Measurements from ENCODE around the gene FAAP20.

The FAAP20 gene

DNA sequence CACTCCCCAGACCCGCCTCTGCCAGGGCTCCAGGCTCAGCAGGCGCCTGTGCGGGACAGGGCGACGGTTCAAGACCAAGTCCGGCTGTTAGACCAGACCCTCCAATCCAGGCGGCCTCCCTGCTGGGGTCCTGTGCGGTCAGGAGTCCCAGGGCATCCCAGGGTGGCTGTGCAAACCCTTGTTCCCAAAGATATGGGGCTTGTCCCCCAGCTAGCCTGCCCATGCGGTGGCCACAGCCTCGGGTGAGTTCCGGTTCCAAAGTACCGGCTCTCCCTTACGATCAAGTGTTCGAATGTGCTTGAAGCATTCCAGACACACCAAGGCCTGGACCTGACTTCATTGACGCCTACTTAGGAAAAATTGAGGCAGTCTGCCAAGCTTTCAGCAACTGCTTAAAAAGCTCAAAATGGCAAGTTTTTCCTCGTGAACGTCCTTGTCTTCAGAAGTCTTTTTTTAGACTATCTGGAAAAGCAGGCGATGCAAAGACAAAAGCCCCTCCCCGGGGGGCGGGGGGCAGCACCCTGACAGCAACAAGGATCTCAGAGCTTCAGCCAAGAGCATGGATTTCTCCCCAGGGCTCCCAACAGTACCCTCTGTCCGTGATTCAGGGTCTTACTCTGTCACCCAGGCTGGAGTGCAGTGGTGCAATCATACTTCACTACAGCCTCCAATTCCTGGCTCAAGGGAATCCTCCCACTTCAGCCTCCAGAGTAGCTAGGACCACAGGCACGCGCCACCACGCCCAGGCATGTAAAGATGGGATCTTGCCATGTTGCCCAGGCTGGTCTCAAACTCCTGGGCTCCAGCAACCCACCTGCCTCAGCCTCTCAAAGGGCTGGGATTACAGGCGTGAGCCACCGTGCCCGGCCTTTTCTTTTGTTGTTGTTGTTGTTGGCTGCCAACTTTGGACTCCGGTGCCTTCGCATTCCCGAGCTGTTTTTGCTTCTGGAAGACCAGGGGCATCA lies 2.3 kb downstream of the FAAP20 start:
- DNase-seq, result no peak

DNA sequence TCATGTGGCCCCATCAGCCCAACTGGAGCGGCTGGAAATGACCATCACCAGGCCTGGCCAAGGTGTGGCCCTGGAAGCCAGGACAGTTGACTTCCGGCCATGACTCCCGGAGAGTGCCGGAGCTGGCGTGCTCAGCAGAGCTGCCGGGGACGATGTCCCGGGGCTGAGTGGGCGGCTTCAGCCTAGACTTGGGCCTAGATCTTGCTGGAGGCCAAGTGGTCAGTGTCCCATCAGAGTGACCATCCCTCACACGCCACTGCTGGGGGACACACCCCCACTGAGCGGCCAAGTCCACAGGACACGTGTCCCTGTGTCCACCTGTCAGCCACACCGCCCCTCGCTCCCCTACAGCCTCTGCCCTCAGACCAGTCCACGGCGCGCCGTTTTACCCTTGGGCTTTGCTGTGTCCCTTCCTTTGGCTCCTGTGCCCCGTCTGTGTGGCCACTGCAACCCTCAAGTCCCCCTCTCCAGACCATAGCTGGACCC lies 4.0 kb downstream of the FAAP20 start:
- DNase-seq, result no peak

DNA sequence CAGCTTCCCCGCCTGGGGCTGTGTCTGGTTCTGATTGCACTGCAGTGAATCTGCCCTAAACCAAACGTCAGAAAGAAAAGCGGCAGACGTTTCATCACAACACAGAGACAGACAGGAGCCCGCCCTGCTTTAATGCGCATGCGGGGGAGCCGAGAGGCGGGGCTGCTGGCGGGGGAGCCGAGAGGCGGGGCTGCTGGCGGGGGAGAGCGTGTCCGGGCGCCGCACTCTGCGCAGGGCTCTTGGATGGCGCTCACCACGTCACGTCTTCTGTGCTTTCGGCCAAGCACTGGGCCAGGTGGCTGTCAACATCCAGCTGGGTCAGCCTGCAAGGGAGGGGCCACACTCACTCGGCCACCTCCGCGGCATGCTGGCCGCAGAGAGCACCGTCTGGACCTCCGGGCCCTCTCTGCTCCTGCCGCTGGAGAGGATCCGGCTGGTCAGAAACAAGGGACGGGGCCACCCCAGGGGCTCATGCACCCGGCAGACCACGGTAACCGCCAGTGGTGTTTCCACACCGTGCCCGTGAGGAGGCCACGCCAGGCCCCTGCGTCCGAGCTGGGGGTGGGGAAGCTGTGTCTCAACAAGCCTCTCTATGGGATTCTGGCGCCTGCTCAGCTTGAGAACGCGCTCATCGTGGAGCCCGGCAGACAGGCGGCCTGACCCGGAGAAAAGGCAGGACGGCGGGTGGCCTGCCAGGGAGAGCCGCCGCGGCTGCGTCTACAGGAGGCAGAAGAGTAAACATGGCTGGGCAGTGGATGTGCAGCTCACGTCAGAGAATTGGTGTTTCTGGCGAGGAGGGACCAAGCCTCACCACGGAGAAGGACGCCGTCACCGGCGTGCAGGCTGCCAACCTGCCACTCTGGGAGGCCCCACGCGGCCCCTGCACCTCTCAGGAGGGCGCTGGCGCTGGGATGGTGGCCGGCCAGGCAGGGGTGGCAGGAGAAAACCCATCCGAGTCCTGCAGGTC lies 4.8 kb downstream of the FAAP20 start:
- DNase-seq, result no peak

DNA sequence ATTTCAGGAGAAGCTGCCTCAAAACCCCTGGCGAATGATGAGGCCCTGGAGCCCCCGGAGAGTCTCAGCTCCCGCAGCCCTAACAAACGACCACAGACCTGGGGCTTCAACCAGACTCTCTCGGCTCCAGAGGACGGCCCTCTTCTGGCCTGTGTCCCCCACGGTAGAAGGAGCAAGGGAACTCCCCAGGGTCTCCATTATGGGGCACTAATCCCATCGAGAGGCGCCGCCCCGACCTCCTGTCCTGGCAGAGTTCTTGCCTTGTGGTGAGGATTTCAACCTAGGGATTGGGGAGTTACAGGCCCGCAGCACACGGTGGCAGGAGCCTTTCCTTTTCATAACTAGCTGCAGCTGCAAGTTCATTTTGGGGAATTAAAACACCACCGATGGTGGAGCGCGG lies 6.2 kb downstream of the FAAP20 start:
- no peak for DNase-seq

DNA sequence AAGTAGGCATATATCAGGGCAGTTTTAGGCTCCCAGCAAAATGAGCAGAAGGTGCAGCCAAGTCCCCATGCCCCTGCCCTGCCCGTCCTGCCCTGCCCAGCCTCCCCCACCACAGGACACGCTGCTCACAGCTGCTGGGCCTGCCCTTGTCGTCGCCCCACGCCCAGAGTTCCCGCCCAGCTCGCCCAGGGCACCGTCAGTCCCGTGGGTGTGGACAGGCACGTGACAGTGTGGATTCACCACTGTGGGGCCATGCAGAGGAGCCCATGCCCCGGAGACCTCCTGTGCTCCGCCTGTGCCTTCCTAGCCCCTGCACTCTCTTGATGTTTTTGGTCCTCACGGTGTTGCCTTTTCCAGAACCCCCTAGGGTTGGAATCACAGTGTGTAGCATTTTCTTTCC lies 7.0 kb downstream of the FAAP20 start:
- DNase-seq, result no peak

DNA sequence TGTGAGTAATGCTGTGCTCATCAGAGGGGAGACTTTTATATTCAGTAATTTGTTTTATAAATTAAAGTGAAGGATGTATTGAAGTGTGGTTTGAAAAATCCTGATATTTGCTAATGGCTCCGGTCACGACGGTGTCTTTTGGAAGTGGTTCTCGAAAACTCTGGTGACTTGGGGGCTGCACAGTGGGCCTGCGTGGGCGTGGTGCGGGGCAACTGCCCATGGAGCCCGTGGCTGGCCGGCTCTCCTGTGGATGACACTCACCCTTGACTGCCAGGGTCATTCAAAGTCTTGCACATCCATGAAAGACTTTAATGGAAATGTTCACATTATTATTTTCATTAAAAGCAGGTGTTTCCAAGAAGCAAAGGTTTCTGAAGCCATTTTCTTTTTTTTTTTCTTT lies 7.7 kb downstream of the FAAP20 start:
- no peak for DNase-seq

DNA sequence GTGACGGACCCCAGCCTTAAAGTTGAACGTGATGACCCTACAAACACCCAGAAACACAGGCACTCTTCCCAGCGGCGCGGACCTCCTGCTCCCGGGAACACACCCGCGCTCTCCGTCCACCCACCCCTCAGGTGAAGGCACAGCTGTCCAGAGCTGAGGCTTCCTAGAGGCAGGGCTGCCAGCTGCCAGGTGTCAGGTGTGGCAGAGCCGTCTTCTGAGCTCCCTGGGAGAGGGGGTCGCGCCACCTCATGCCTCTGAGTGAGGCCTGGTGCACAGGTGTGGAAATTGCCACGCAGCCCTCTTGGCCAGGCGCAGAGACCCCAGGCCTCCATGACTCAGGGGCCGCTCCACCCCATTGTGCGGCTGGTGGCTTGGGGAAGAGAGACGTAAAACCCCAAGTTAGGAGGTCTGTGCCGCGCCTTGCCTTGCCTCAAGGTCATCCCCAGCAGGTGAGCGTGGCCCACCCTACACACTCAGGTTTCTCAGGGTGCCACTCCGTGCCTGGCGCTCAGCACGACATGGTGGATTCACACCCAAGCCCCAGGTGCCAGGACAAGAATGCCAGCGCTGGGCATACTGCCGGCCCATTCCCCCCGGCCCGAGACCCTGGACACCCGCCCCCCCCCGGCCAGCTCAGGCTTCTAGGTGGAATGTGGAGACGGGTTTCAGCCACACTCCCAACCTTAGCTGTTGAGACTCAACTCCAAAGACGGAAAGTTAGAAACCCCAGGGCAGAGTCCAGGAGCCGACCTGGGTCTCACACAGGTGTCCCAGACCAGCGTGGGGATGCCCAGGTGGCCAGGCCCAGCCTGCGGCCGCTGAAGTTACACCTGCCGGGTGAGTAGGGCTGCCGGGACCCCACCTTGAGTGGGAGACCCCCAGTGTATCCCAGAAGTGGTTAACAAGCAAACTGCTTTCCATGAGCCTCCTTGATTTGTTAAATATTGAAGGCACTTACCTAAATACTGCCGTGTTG lies 8.4 kb downstream of the FAAP20 start:
- no peak for DNase-seq

DNA sequence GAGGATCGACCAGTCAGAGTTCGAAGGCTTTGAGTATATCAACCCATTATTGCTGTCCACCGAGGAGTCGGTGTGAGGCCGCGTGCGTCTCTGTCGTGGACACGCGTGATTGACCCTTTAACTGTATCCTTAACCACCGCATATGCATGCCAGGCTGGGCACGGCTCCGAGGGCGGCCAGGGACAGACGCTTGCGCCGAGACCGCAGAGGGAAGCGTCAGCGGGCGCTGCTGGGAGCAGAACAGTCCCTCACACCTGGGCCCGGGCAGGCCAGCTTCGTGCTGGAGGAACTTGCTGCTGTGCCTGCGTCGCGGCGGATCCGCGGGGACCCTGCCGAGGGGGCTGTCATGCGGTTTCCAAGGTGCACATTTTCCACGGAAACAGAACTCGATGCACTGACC lies 9.6 kb downstream of the FAAP20 start:
- DNase-seq, result no peak

DNA sequence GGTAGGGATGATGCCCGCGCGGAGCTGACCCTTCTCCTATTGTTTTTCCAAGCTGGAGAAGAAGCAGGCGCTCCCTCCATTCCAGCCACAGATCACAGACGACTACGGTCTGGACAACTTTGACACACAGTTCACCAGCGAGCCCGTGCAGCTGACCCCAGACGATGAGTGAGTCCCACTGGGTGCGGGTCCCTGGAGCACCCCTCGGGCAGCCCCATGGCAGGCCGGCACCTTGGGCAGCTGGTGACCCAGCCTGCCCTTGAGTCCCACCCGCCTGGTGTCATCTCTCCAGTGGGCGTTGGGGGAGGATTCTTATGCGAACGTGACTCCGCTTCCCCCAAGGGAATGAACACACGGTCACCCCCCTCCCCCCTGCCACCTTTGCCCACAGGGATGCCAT lies 10.0 kb downstream of the FAAP20 start:
- DNase-seq, result no peak

DNA sequence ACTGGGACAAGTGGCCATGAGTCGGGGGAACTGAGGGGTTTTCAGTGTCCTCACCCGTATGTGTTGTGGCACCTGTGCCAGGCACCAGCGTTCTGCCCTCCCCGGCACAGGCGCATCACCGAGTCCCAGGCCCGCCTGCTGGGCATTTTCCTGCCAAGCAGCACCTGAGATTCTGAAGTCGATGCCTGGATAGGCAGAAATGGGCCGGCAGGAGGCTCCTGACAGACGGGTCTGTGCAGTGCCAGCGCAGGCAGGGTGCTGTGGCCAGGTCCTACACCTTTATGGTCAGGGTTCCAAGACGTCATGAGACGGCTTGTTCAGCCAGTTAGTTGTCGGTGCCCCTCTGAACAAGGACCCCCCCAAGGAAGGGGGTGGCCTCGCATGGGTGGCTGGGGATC lies 10.6 kb downstream of the FAAP20 start:
- DNase-seq, result no peak

DNA sequence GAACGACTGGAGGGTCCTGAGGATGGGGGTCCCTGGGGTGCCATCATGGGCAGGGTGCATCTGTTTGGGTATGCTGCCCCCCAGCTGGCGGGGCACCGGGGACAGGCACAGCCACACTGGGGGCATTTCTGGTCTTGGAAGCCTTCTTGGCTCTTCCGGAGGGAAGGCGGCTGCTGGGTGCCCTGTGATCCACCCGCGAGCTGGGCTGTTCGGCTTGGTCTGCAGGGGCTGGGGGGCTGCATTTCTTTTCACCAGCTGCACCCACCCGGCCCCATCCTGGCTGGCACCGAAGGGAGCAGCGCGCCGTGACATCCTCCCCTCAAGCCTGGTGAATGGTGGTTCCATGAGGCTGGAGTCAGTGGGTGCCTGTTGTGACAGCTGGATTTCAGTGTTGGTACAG lies 12.2 kb downstream of the FAAP20 start:
- DNase-seq, result no peak

DNA sequence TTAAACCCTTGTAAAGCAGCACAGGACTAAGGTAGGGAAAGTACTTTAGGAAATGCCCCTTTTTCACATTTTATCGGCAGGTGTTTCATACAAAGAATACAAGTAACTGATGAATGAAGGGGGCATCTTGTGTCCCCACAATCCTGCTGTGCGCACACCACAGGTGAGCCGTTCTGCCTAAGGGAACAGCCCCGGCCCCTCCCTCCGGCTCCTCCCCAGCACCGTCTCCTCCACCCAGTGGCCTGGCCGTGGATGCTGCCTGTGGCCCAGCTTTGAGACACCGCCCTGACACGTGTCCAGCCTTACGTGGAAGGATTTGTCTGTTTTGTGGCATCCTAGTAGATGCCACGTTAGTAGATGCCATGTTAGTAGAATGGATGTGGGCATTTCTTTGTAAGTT lies 12.8 kb downstream of the FAAP20 start:
- DNase-seq, result no peak

DNA sequence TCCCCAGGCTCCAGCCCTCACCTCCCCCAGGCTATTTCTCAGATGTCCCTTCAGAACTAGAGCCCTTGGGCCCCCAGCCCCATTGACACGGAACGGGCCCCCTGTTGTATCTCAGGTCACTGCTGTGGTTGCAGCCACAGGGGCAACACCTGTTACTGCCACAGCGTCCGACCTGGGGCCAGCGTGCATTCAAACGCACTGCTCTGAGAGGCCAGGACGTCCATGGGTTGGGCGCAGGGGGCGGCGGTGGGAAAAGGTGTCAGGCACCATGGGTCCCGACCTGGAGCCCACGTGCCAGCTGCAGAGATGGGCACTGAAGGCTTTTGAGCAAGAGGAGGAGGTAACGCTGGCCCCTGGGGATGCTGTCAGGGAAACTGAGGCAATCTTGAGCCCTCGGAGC lies 13.3 kb downstream of the FAAP20 start:
- DNase-seq, result no peak

DNA sequence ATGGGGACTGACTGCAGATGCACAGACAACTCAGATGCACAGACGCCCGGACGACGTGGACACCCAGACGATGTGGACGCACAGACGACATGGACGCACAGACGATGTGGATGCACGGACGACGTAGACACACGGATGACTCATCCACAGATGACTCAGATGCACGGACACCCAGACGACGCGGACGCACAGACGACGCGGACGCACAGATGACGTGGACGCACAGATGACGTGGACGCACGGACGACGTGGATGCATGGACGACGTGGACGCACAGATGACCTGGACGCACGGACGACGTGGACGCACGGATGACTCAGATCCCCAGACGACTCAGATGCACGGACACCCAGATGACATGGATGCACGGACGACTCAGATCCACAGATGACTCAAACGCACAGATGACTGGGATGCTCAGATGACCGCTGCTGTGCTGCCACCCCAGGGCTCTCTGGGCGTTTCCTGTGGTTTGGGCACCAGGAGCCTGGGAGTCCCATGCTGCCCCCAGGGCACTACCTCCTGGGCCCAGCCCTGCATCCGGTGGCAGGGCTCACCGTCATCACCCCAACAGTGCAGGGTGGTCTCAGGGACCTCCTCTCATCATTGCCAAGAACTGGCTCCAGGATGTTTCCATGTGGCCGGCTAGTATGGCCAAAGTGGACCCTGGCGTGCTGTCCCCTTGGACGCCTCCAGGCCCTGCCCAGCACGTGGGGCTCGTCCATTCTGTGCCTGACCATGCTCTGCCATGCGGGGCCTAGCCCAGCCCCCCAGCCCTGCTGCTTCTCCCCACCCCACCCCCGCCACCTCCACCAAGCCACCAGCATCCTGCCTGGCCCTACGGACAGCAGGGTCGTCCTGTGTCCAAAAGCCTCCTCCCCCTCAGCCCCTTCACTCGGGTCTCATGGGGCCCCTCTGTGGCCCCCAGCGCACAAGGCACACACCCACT lies 14.0 kb downstream of the FAAP20 start:
- DNase-seq, result no peak

DNA sequence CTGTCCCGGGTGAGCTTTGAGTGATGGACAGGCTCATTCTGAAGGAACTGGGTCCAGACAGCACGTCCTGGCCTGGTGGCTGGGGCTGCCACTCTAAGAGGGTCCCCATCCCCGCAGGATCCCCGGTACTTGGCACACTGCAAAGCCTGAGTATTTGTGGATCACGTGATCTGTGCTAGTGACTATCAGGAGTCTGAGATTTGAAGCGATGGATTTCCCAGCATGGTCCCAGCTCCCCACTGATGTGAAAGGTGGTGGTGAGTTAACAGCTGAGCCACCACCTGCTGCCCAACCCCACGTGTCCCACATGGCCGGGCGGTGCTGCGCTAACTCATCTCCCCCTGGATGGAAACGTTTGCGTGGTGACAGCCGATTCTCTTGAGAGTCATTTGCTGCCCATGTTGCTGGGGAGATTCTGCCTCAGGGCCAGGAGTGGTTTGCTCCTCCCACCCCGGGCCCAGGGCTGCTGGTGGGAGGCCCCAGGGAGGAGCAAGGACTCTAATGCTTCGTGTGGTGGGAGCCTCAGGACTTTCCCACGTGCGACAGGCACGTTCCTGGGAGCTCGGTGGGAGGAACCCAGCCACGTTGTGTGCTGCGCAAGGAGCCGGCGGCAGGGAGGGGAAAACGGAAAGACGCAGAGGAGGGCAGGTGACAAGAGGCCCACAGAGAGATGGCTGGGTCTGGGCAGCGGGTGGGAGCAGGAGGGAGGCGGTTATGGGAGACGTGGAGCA lies 15.1 kb downstream of the FAAP20 start:
- DNase-seq, result no peak

DNA sequence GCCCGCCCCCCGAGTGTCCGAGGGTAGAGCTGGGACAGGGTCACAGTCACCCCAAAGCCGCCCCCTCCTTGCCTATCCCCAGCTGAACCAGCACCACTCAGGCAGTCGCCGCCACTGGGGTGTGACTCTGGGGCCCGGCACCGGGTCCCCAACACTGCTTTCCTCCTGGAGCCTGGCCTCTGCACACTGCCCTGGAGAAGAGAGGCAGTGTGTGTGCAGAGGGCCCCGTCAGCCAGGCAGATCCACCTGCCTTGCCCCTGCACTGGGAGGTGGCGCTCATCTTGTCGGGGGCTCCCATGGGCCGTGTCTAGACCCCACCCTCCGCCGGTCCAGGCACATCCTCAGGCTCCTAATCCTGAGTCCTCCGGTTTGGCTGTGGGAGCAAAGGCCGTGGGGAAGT lies 15.7 kb downstream of the FAAP20 start:
- no peak for DNase-seq

DNA sequence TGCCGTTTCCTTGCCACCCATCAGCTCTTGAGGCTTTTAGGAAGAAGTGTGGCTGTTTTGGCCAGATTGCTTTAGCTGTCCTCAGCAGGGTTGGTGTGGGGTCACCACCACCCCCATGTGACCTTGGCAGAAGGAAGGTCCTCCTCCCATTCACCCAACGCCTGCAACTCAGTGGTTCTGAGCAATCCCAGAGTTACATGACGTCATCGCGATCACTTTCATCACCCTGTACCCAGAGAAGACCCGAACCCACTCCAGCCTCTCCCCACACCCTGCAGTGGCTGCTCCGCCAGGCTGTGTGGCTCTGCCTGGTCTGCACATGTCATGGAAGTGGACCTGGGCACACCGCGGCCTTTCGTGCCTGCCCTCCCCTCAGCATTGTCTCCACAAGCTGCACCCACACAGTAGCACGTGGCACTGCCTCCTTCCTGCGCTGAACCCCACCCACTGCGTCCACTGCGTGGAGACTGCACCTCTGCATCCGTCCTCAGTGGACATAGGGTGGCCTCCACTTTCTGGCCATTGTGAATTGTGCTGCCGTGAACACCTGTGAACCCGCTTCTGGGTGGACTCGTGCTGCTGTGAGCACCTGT lies 16.5 kb downstream of the FAAP20 start:
- no peak for DNase-seq

DNA sequence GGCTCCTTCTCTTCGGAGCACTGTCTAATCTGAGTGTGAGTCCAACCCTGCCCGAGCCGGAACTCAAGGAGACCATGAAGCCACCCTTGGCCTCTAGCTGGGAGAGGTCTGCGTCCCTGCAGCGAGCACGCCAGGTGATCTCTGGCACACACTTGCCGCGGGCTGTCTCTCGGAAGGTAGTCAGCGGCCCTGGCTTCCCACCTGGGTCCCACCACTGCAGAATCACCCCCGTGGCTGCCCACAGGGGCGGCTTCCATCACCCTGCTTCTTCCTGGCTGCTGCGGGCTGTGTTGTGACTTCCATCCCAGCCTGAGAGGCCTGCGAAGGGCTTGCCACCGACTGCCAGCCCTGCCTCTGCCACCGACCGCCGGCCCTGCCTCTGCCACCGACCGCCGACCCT lies 17.0 kb downstream of the FAAP20 start:
- no peak for DNase-seq

DNA sequence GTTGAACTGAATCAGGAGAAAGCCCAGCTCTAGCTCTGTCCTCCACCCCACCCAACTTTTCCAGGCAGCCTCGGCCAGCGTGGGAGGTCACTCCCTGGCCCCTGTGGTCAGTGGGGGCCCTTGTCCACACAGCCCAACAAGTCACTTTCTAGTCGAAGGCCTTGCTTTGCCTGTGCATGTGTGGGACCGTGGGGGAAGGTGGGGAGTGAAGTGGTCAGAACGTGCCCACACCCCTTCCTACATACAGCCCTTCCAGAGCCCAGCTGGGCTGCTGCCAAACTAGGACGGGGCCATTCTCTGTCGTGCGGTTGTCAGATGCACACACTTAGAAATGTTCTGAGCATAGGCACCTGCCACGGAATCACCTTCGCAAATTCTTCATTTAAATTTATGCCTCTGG lies 18.0 kb downstream of the FAAP20 start:
- DNase-seq, result no peak

Data from KG1 (cell line).